ENCODE data around the gene C9orf78. TPM values are rescaled to one million over a fixed set of nuclear protein-coding genes. Genes with fewer than 3 reads are reported as not detected.
A peak's percentile ranks its signal among the peaks of the same experiment; 100 is the strongest.

Gene C9orf78
- total RNA-seq, 1 experiment from 2014 or later = 30.0 TPM

GRCh38 chr9:129876815-129877214 is 41.7 kb upstream of the C9orf78 start:
- Mint-ChIP-seq H3K36me3 (ENCODE audit: insufficient read depth, unreplicated experiment) (peaks cover 21% of the 10 kb centered on the region), H3K4me3 (ENCODE audit: unreplicated experiment) (no peak overlapping the region), H3K4me1 (ENCODE audit: insufficient read depth, unreplicated experiment) (no peaks in the 10 kb centered on the region), H3K9me3 (ENCODE audit: unreplicated experiment) (no peaks in the 10 kb centered on the region), H3K27me3 (ENCODE audit: insufficient read depth, unreplicated experiment) (no peaks in the 10 kb centered on the region), H3K27ac (ENCODE audit: low read depth, unreplicated experiment) (no peak overlapping the region)
- DNase-seq (ENCODE audit: unreplicated experiment) = no peak
- TF ChIP-seq CTCF (IDR thresholded peaks at IDR 0.05; ENCODE audit: unreplicated experiment) = no peak
- no TSS peak for BruUV-seq (replicated peaks)
- CTCF ChIA-PET = no interaction called here
- POLR2A ChIA-PET = no interaction called here
- intact Hi-C loops (cut with micrococcal nuclease) = no loop called here

- ChIA-PET POLR2A (no interaction called here), CTCF (no interaction called here)
- DNase-seq (ENCODE audit: unreplicated experiment) = no peak
- no peaks in the 10 kb centered on the region for H3K27me3 Mint-ChIP-seq (ENCODE audit: insufficient read depth, unreplicated experiment)
- no peak overlapping the region for H3K27ac Mint-ChIP-seq (ENCODE audit: low read depth, unreplicated experiment)
- BruUV-seq (replicated peaks) = no TSS peak
- H3K4me1 Mint-ChIP-seq (ENCODE audit: insufficient read depth, unreplicated experiment) = no peaks in the 10 kb centered on the region
- peak; percentile 2 for TF ChIP-seq CTCF (IDR thresholded peaks at IDR 0.05; ENCODE audit: unreplicated experiment)
- H3K9me3 Mint-ChIP-seq (ENCODE audit: unreplicated experiment) = no peaks in the 10 kb centered on the region
- intact Hi-C loops (cut with micrococcal nuclease) = no loop called here
- no peak overlapping the region for H3K4me3 Mint-ChIP-seq (ENCODE audit: unreplicated experiment)
- peaks cover 21% of the 10 kb centered on the region for H3K36me3 Mint-ChIP-seq (ENCODE audit: insufficient read depth, unreplicated experiment)
These were observed 40.8 kb upstream of the C9orf78 start for GRCh38 chr9:129875687-129876395.

- Mint-ChIP-seq H3K4me1 (ENCODE audit: insufficient read depth, unreplicated experiment) (no peaks in the 10 kb centered on the region), H3K27ac (ENCODE audit: low read depth, unreplicated experiment) (no peak overlapping the region), H3K36me3 (ENCODE audit: insufficient read depth, unreplicated experiment) (peaks cover 21% of the 10 kb centered on the region), H3K27me3 (ENCODE audit: insufficient read depth, unreplicated experiment) (no peaks in the 10 kb centered on the region), H3K9me3 (ENCODE audit: unreplicated experiment) (no peaks in the 10 kb centered on the region), H3K4me3 (ENCODE audit: unreplicated experiment) (no peak overlapping the region)
- no peak for DNase-seq (ENCODE audit: unreplicated experiment)
- intact Hi-C loops (cut with micrococcal nuclease) = no loop called here
- TF ChIP-seq CTCF (IDR thresholded peaks at IDR 0.05; ENCODE audit: unreplicated experiment) = peak; percentile 16
- ChIA-PET CTCF (no interaction called here), POLR2A (no interaction called here)
- BruUV-seq (replicated peaks) = no TSS peak
These were observed 40.1 kb upstream of the C9orf78 start for GRCh38 chr9:129875181-129875611.

GRCh38 chr9:129874261-129875101 is 39.4 kb upstream of the C9orf78 start:
- H3K4me1 Mint-ChIP-seq (ENCODE audit: insufficient read depth, unreplicated experiment) = no peaks in the 10 kb centered on the region
- intact Hi-C loops (cut with micrococcal nuclease) = no loop called here
- CTCF ChIA-PET = no interaction called here

More at GRCh38 chr9:129874261-129875101, 39.4 kb upstream of the C9orf78 start:
- BruUV-seq (replicated peaks) = no TSS peak
- no peak for DNase-seq (ENCODE audit: unreplicated experiment)
- TF ChIP-seq CTCF (IDR thresholded peaks at IDR 0.05; ENCODE audit: unreplicated experiment) = no peak
- Mint-ChIP-seq H3K4me3 (ENCODE audit: unreplicated experiment) (no peak overlapping the region), H3K27ac (ENCODE audit: low read depth, unreplicated experiment) (no peak overlapping the region), H3K27me3 (ENCODE audit: insufficient read depth, unreplicated experiment) (no peaks in the 10 kb centered on the region), H3K36me3 (ENCODE audit: insufficient read depth, unreplicated experiment) (peaks cover 17% of the 10 kb centered on the region), H3K9me3 (ENCODE audit: unreplicated experiment) (no peaks in the 10 kb centered on the region)
- POLR2A ChIA-PET = no interaction called here

Data from MCF 10A (cell line).